Measurements from ENCODE around the gene ADH6.
"Not testable (repeated sequence)": the region's sequence is repeated elsewhere in the genome, so short reads cannot be mapped to it uniquely, and the experiment has no call there.

The ADH6 gene

GRCh38 chr4:99190336-99190735, 28.7 kb downstream of the ADH6 start:
- H3K27ac ChIP-seq (ENCODE audit: low read length): no peak overlapping the region
- ATAC-seq (ENCODE audit: insufficient read depth, low read depth) (no peak), DNase-seq (no peak)
- no peaks in the 10 kb centered on the region for H3K36me3 ChIP-seq (ENCODE audit: insufficient read depth, low read length)
- H3K4me1 ChIP-seq (ENCODE audit: insufficient read depth, low read length): no peaks in the 10 kb centered on the region
- no peaks in the 10 kb centered on the region for H3K79me2 ChIP-seq (ENCODE audit: insufficient read depth, low read length)
- no peaks in the 10 kb centered on the region for H3K27me3 ChIP-seq (ENCODE audit: insufficient read depth, low read length, poor library complexity)
- no peaks in the 10 kb centered on the region for H4K20me1 ChIP-seq (ENCODE audit: insufficient read depth, low read length)
- H3K9ac ChIP-seq (ENCODE audit: low read depth, low read length): no peak overlapping the region
- H3K4me3 ChIP-seq (ENCODE audit: low read depth in 1 of 2, low read length in 2 of 2): no peak overlapping the region
- H3K4me2 ChIP-seq (ENCODE audit: insufficient read depth, low read length): no peak overlapping the region
- no peak overlapping the region for H2AFZ ChIP-seq (ENCODE audit: low read depth, low read length)
- H3K9me3 ChIP-seq (ENCODE audit: insufficient read depth, low read length, severe bottlenecking): peaks cover 14% of the 10 kb centered on the region
- TF ChIP-seq EZH2 (IDR thresholded peaks at IDR 0.05; ENCODE audit: borderline replicate concordance, low read depth, low read length, severe bottlenecking) (no peak), CTCF (IDR thresholded peaks at IDR 0.05; ENCODE audit: borderline replicate concordance, extremely low read depth, low read length, poor library complexity, severe bottlenecking) (no peak)

- H3K9me3 ChIP-seq (ENCODE audit: insufficient read depth, low read length, severe bottlenecking): peaks cover 12% of the 10 kb centered on the region
Observed at GRCh38 chr4:99189900-99190299, 29.1 kb downstream of the ADH6 start.

GRCh38 chr4:99186029-99186428, 33.0 kb downstream of the ADH6 start:
- H2AFZ ChIP-seq (ENCODE audit: low read depth, low read length): no peak overlapping the region
- no peaks in the 10 kb centered on the region for H3K79me2 ChIP-seq (ENCODE audit: insufficient read depth, low read length)
- H3K27me3 ChIP-seq (ENCODE audit: insufficient read depth, low read length, poor library complexity): no peaks in the 10 kb centered on the region
- DNase-seq: no peak
- no peak overlapping the region for H3K4me3 ChIP-seq (ENCODE audit: low read depth in 1 of 2, low read length in 2 of 2)
- no peak for TF ChIP-seq CTCF (IDR thresholded peaks at IDR 0.05; ENCODE audit: borderline replicate concordance, extremely low read depth, low read length, poor library complexity, severe bottlenecking)
- no peak for TF ChIP-seq EZH2 (IDR thresholded peaks at IDR 0.05; ENCODE audit: borderline replicate concordance, low read depth, low read length, severe bottlenecking)
- H3K27ac ChIP-seq (ENCODE audit: low read length): no peak overlapping the region
- no peak for ATAC-seq (ENCODE audit: insufficient read depth, low read depth)
- H3K9me3 ChIP-seq (ENCODE audit: insufficient read depth, low read length, severe bottlenecking): peaks cover 7% of the 10 kb centered on the region
- no peaks in the 10 kb centered on the region for H4K20me1 ChIP-seq (ENCODE audit: insufficient read depth, low read length)
- H3K9ac ChIP-seq (ENCODE audit: low read depth, low read length): no peak overlapping the region
- H3K36me3 ChIP-seq (ENCODE audit: insufficient read depth, low read length): no peaks in the 10 kb centered on the region
- H3K4me1 ChIP-seq (ENCODE audit: insufficient read depth, low read length): no peaks in the 10 kb centered on the region
- H3K4me2 ChIP-seq (ENCODE audit: insufficient read depth, low read length): no peak overlapping the region

More at GRCh38 chr4:99189900-99190299, 29.1 kb downstream of the ADH6 start:
- not testable (repeated sequence) for H3K36me3 ChIP-seq (ENCODE audit: insufficient read depth, low read length); H4K20me1 ChIP-seq (ENCODE audit: insufficient read depth, low read length); DNase-seq; H3K79me2 ChIP-seq (ENCODE audit: insufficient read depth, low read length); H3K27me3 ChIP-seq (ENCODE audit: insufficient read depth, low read length, poor library complexity); H3K4me3 ChIP-seq (ENCODE audit: low read depth in 1 of 2, low read length in 2 of 2); ATAC-seq (ENCODE audit: insufficient read depth, low read depth); H3K27ac ChIP-seq (ENCODE audit: low read length); H3K4me1 ChIP-seq (ENCODE audit: insufficient read depth, low read length); H3K4me2 ChIP-seq (ENCODE audit: insufficient read depth, low read length); H2AFZ ChIP-seq (ENCODE audit: low read depth, low read length); H3K9ac ChIP-seq (ENCODE audit: low read depth, low read length)

- DNase-seq (no peak), ATAC-seq (ENCODE audit: insufficient read depth, low read depth) (no peak)
- TF ChIP-seq EZH2 (IDR thresholded peaks at IDR 0.05; ENCODE audit: borderline replicate concordance, low read depth, low read length, severe bottlenecking) (no peak), CTCF (IDR thresholded peaks at IDR 0.05; ENCODE audit: borderline replicate concordance, extremely low read depth, low read length, poor library complexity, severe bottlenecking) (no peak)
- H3K79me2 ChIP-seq (ENCODE audit: insufficient read depth, low read length): no peaks in the 10 kb centered on the region
- H3K9ac ChIP-seq (ENCODE audit: low read depth, low read length): no peak overlapping the region
- no peaks in the 10 kb centered on the region for H3K4me1 ChIP-seq (ENCODE audit: insufficient read depth, low read length)
- no peaks in the 10 kb centered on the region for H3K36me3 ChIP-seq (ENCODE audit: insufficient read depth, low read length)
- no peak overlapping the region for H2AFZ ChIP-seq (ENCODE audit: low read depth, low read length)
- H3K27me3 ChIP-seq (ENCODE audit: insufficient read depth, low read length, poor library complexity): no peaks in the 10 kb centered on the region
- no peaks in the 10 kb centered on the region for H4K20me1 ChIP-seq (ENCODE audit: insufficient read depth, low read length)
- no peak overlapping the region for H3K4me2 ChIP-seq (ENCODE audit: insufficient read depth, low read length)
- H3K4me3 ChIP-seq (ENCODE audit: low read depth in 1 of 2, low read length in 2 of 2): no peak overlapping the region
- no peak overlapping the region for H3K27ac ChIP-seq (ENCODE audit: low read length)
- peaks cover 3% of the 10 kb centered on the region for H3K9me3 ChIP-seq (ENCODE audit: insufficient read depth, low read length, severe bottlenecking)
Observed at GRCh38 chr4:99185581-99185980, 33.5 kb downstream of the ADH6 start.
